Neural cell (in vitro differentiated cells): ENCODE measurements around the gene NFKBIZ. TPM values are rescaled to one million over a fixed set of nuclear protein-coding genes. Genes with fewer than 3 reads are reported as not detected.

ENCODE experiments used
- H2AFZ ChIP-seq: fragments of 200-600, 300-800 bp; sonication (generic), shearing (Covaris generic); 2 replicates; pipeline ENCODE4 v1.6.0; 2014; ENCODE audit warnings: low read depth, mild to moderate bottlenecking, antibody characterized with exemption, low read length, moderate library complexity
- H3F3A ChIP-seq: fragments of 200-600 bp; shearing (Covaris generic); 2 replicates; pipeline ENCODE4 v1.6.1; 2016; ENCODE audit warnings: mild to moderate bottlenecking, moderate library complexity, mixed read lengths, antibody characterized with exemption, low read length; ENCODE audit not compliant: insufficient read depth, poor library complexity, severe bottlenecking
- H3K27ac ChIP-seq: fragments of 200-600, 300-800 bp; sonication (generic), shearing (Covaris generic); 2 replicates; pipeline ENCODE4 v1.5.1; 2014; ENCODE audit warnings: mild to moderate bottlenecking, low read length, moderate library complexity
- H3K27me3 ChIP-seq: fragments of 300-800, 200-600 bp; sonication (generic), shearing (Covaris generic); 2 replicates; pipeline ENCODE4 v1.6.0; 2014; ENCODE audit warnings: mild to moderate bottlenecking, low read depth, low read length, moderate library complexity; ENCODE audit not compliant: insufficient read depth
- H3K36me3 ChIP-seq: fragments of 300-800, 200-600 bp; sonication (generic), shearing (Covaris generic); 2 replicates; pipeline ENCODE4 v1.5.1; 2014; ENCODE audit warnings: mild to moderate bottlenecking, antibody characterized with exemption, low read length, moderate library complexity; ENCODE audit not compliant: insufficient read depth
- H3K4me2 ChIP-seq: fragments of 300-800, 200-600 bp; sonication (generic), shearing (Covaris generic); 2 replicates; pipeline ENCODE4 v1.6.0; 2014; ENCODE audit warnings: mild to moderate bottlenecking, low read length
- H3K4me3 ChIP-seq: fragments of 300-800, 200-600 bp; sonication (generic), shearing (Covaris generic); 2 replicates; pipeline ENCODE4 v1.5.1; 2014; ENCODE audit warnings: mild to moderate bottlenecking, low read length, moderate library complexity
- H3K79me2 ChIP-seq: fragments of 200-600 bp; shearing (Covaris generic); replicated peaks from 2 replicates; pipeline ENCODE4 v1.6.0; 2014; ENCODE audit warnings: mild to moderate bottlenecking, low read length, moderate library complexity; ENCODE audit not compliant: insufficient read depth
- H3K9ac ChIP-seq: fragments of 300-800, 200-600 bp; sonication (generic), shearing (Covaris generic); 2 replicates; pipeline ENCODE4 v1.6.1; 2016; ENCODE audit warnings: mild to moderate bottlenecking, low read length, mixed read lengths
- H3K9me2 ChIP-seq: fragments of 200-600 bp; shearing (Covaris generic); 2 replicates; pipeline ENCODE4 v1.6.1; 2016; ENCODE audit warnings: mild to moderate bottlenecking, low read length, mixed read lengths; ENCODE audit not compliant: insufficient read depth
- H3K9me3 ChIP-seq: fragments of 200-600, 300-800 bp; sonication (generic), shearing (Covaris generic); 2 replicates; pipeline ENCODE4 v1.6.1; 2016; ENCODE audit warnings: mild to moderate bottlenecking, mixed run types, low read length, moderate library complexity, mixed read lengths
- H4K20me1 ChIP-seq: fragments of 200-600 bp; shearing (Covaris generic); 2 replicates; pipeline ENCODE4 v1.6.1; 2016; ENCODE audit warnings: mild to moderate bottlenecking, mixed run types; ENCODE audit not compliant: insufficient read depth
- CTCF ChIP-seq: fragments of 450-650 bp; IDR thresholded peaks from 2 replicates; pipeline ENCODE4 v1.5.1; 2014; ENCODE audit warnings: antibody characterized with exemption, mild to moderate bottlenecking, moderate library complexity; ENCODE audit not compliant: poor library complexity, severe bottlenecking
- EP300 ChIP-seq: fragments of 450-650 bp; conservative IDR thresholded peaks from 2 replicates; pipeline ENCODE4 v1.6.1; 2014; ENCODE audit warnings: antibody characterized with exemption, mild to moderate bottlenecking, moderate library complexity; ENCODE audit not compliant: poor library complexity, severe bottlenecking
- EZH2 ChIP-seq: fragments of 200-600, 300-800 bp; shearing (Covaris generic), sonication (generic); IDR thresholded peaks from 2 replicates; pipeline ENCODE4 v1.6.1; 2014; ENCODE audit warnings: antibody characterized with exemption, low read length, borderline replicate concordance, mild to moderate bottlenecking; ENCODE audit not compliant: insufficient read depth, poor library complexity, severe bottlenecking
- MXI1 ChIP-seq: fragments of 450-650 bp; conservative IDR thresholded peaks from 2 replicates; pipeline ENCODE4 v1.6.1; 2014; ENCODE audit warnings: antibody characterized with exemption, mild to moderate bottlenecking; ENCODE audit not compliant: poor library complexity, severe bottlenecking
- POLR2AphosphoS5 ChIP-seq: IDR thresholded peaks from 2 replicates; pipeline ENCODE4 v1.6.1; 2012
- RAD21 ChIP-seq: fragments of 450-650 bp; conservative IDR thresholded peaks from 2 replicates; pipeline ENCODE4 v1.6.1; 2014; ENCODE audit warnings: antibody characterized with exemption, mild to moderate bottlenecking, moderate library complexity
- REST ChIP-seq: IDR thresholded peaks from 2 replicates; pipeline ENCODE4 v1.6.1; 2012; ENCODE audit warnings: borderline replicate concordance
- SMC3 ChIP-seq: fragments of 450-650 bp; conservative IDR thresholded peaks from 2 replicates; pipeline ENCODE4 v1.6.1; 2014; ENCODE audit warnings: antibody characterized with exemption, mild to moderate bottlenecking, moderate library complexity; ENCODE audit not compliant: poor library complexity
- TAF1 ChIP-seq: IDR thresholded peaks from 2 replicates; pipeline ENCODE4 v1.6.1; 2012; ENCODE audit warnings: low read depth
- polyA plus RNA-seq: library from polyadenylated mRNA; depleted of rRNA; stranded (reverse); fragments of >200 nt; gene quantifications from 2 replicates; pipeline ENCODE4 v1.2.3, GENCODE V29; 2014

The NFKBIZ gene
- polyA plus RNA-seq, 1 donor from 2014 or later: 0.84 TPM

DNA sequence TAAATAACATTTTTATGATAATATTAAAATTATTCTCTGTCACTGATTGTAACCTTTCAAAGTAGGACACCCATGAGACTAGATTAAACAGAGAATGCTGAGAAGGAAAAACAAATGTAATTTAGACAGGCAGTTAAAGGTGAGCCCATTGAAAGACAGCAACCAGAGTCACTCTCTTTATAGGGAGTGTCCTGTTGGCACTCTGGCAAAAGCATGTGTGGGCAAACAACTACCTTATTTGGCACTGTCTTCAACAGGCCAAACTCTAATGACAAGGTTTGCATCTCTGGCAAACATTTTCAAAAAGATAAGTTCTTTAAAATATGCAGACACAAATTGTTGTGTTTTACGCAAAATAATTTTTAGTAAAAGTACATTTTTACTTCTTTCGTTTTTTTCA, 29.8 kb downstream of the NFKBIZ start:
- Histone ChIP-seq H4K20me1 (no peaks in the 10 kb centered on the region), H3K4me2 (no peak overlapping the region), H3K9me2 (no peaks in the 10 kb centered on the region), H3K27ac (no peak overlapping the region), H3K9ac (no peak overlapping the region), H3K4me3 (no peak overlapping the region), H2AFZ (no peak overlapping the region), H3K27me3 (no peaks in the 10 kb centered on the region), H3F3A (no peaks in the 10 kb centered on the region), H3K36me3 (no peaks in the 10 kb centered on the region), H3K79me2 (no peaks in the 10 kb centered on the region), H3K9me3 (no peaks in the 10 kb centered on the region)
- TF ChIP-seq REST: no peak
- TF ChIP-seq RAD21: no peak
- no peak for TF ChIP-seq TAF1
- no peak for TF ChIP-seq EP300
- TF ChIP-seq CTCF: no peak
- TF ChIP-seq EZH2: no peak
- TF ChIP-seq POLR2AphosphoS5: no peak
- no peak for TF ChIP-seq SMC3
- no peak for TF ChIP-seq MXI1

- Histone ChIP-seq H3K9me3 (no peaks in the 10 kb centered on the region), H2AFZ (no peak overlapping the region), H3K27ac (no peak overlapping the region), H3K9ac (no peak overlapping the region), H3F3A (no peaks in the 10 kb centered on the region), H4K20me1 (no peaks in the 10 kb centered on the region), H3K4me3 (no peak overlapping the region), H3K27me3 (no peaks in the 10 kb centered on the region), H3K4me2 (no peak overlapping the region), H3K79me2 (no peaks in the 10 kb centered on the region), H3K9me2 (no peaks in the 10 kb centered on the region), H3K36me3 (no peaks in the 10 kb centered on the region)
- TF ChIP-seq EZH2: no peak
- no peak for TF ChIP-seq CTCF
- no peak for TF ChIP-seq EP300
- TF ChIP-seq REST: no peak
- TF ChIP-seq SMC3: no peak
- no peak for TF ChIP-seq TAF1
- no peak for TF ChIP-seq POLR2AphosphoS5
- no peak for TF ChIP-seq MXI1
Measured at GRCh38 chr3:101879623-101880284, 30.4 kb downstream of the NFKBIZ start.
